Measurements from ENCODE around the gene USP32.

The USP32 gene

DNA sequence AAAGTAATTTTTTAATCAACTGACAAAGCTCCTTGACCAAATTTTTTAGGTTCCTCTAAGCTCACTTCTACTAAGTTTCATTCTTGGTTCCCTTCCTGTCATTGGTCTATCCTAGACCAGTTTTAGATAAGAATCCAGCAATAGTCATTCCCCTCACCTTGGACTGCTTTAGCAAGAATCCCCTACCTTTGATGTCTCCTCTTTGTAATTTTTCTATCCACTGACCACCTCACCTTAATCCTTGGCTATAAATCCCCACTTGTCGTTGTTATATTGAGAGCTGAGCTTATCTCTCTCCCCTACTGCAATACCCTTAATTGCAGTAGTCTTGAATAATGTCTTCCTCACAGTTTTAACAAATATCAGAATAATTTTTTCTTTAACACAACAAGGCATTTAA lies 107.2 kb downstream of the USP32 start:
- Histone ChIP-seq H3K4me1 (ENCODE audit: insufficient read depth, low read length, poor library complexity, severe bottlenecking) (no peaks in the 10 kb centered on the region), H3K36me3 (ENCODE audit: insufficient read depth, low read length) (peaks cover 25% of the 10 kb centered on the region), H3K9ac (ENCODE audit: low read depth, low read length, poor library complexity, severe bottlenecking) (no peak overlapping the region), H4K20me1 (ENCODE audit: insufficient read depth, low read length, poor library complexity, severe bottlenecking) (peaks cover 5% of the 10 kb centered on the region), H3K27me3 (ENCODE audit: insufficient read depth, low read length, poor library complexity, severe bottlenecking) (no peaks in the 10 kb centered on the region), H3K9me2 (replicated peaks; ENCODE audit: low read depth, low read length) (no peaks in the 10 kb centered on the region), H2AFZ (ENCODE audit: low read length) (no peak overlapping the region), H3K79me2 (ENCODE audit: insufficient read depth, low read length) (no peaks in the 10 kb centered on the region; the same call in 1 of the 2 replicates), H3F3A (ENCODE audit: low read depth) (no peaks in the 10 kb centered on the region), H3K4me3 (ENCODE audit: low read length, poor library complexity, severe bottlenecking) (no peak overlapping the region), H3K9me3 (ENCODE audit: insufficient read depth, low read depth, low read length) (no peaks in the 10 kb centered on the region), H3K4me2 (ENCODE audit: low read depth, low read length, poor library complexity, severe bottlenecking) (no peak overlapping the region)
- TF ChIP-seq EZH2phosphoT487 (IDR thresholded peaks at IDR 0.05; ENCODE audit: borderline replicate concordance), result no peak
- TF ChIP-seq, protein P1, sequence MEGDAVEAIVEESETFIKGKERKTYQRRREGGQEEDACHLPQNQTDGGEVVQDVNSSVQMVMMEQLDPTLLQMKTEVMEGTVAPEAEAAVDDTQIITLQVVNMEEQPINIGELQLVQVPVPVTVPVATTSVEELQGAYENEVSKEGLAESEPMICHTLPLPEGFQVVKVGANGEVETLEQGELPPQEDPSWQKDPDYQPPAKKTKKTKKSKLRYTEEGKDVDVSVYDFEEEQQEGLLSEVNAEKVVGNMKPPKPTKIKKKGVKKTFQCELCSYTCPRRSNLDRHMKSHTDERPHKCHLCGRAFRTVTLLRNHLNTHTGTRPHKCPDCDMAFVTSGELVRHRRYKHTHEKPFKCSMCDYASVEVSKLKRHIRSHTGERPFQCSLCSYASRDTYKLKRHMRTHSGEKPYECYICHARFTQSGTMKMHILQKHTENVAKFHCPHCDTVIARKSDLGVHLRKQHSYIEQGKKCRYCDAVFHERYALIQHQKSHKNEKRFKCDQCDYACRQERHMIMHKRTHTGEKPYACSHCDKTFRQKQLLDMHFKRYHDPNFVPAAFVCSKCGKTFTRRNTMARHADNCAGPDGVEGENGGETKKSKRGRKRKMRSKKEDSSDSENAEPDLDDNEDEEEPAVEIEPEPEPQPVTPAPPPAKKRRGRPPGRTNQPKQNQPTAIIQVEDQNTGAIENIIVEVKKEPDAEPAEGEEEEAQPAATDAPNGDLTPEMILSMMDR (conservative IDR thresholded peaks at IDR 0.05; ENCODE audit: low read length), result no peak

DNA sequence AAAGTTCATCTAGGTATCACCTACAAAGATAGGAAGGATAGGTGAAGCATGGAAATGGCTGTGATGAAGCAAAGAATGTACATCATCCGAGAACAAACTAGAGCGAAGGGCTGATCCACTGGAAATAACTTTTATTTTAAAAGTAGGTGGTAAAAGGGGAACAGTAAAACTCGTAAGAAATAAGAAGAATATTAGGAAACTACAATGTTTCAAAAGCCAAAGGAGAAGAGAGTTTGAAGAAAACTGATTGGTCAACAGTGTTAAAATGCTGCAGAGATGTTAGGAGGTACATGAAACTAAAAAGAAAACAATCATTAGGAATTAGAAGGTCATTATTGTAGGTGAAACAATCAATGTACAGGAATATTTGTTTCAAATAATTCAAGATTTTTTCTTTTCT lies 108.1 kb downstream of the USP32 start:
- H3K9me2 ChIP-seq (replicated peaks; ENCODE audit: low read depth, low read length), result no peaks in the 10 kb centered on the region
- no peaks in the 10 kb centered on the region for H3K27me3 ChIP-seq (ENCODE audit: insufficient read depth, low read length, poor library complexity, severe bottlenecking)
- H2AFZ ChIP-seq (ENCODE audit: low read length), result no peak overlapping the region
- H3K4me2 ChIP-seq (ENCODE audit: low read depth, low read length, poor library complexity, severe bottlenecking), result no peak overlapping the region
- H3K9me3 ChIP-seq (ENCODE audit: insufficient read depth, low read depth, low read length), result no peaks in the 10 kb centered on the region
- H3K36me3 ChIP-seq (ENCODE audit: insufficient read depth, low read length), result peaks cover 25% of the 10 kb centered on the region
- peaks cover under 1% of the 10 kb centered on the region for H3K4me1 ChIP-seq (ENCODE audit: insufficient read depth, low read length, poor library complexity, severe bottlenecking)
- no peak overlapping the region for H3K9ac ChIP-seq (ENCODE audit: low read depth, low read length, poor library complexity, severe bottlenecking)
- TF ChIP-seq, protein P1 (conservative IDR thresholded peaks at IDR 0.05; ENCODE audit: low read length), result no peak
- TF ChIP-seq EZH2phosphoT487 (IDR thresholded peaks at IDR 0.05; ENCODE audit: borderline replicate concordance), result no peak
- no peaks in the 10 kb centered on the region for H3F3A ChIP-seq (ENCODE audit: low read depth)
- peaks cover 5% of the 10 kb centered on the region for H4K20me1 ChIP-seq (ENCODE audit: insufficient read depth, low read length, poor library complexity, severe bottlenecking)
- H3K79me2 ChIP-seq (ENCODE audit: insufficient read depth, low read length), result no peaks in the 10 kb centered on the region
- no peak overlapping the region for H3K4me3 ChIP-seq (ENCODE audit: low read length, poor library complexity, severe bottlenecking)

DNA sequence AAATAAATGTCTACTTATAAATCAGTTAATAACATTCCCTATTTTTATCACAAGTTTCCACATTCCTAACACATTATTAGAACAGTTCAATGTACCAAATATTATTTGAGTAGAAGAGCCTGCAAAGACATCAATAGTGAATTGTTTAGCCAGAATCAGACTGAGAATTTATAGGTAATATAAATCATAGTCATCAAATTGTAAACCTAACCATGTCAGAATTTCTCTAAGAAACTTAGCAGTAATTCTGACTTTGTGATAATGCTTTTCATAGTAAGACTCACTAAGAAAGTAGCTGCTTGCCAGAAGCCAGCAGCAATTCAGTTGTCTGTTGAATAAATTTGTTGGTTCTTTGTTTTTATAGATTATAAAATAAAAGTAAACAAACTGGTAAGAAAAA lies 111.3 kb downstream of the USP32 start:
- Histone ChIP-seq H3K27me3 (ENCODE audit: insufficient read depth, low read length, poor library complexity, severe bottlenecking) (no peaks in the 10 kb centered on the region), H3K9ac (ENCODE audit: low read depth, low read length, poor library complexity, severe bottlenecking) (no peak overlapping the region), H3K4me2 (ENCODE audit: low read depth, low read length, poor library complexity, severe bottlenecking) (no peak overlapping the region), H3K9me3 (ENCODE audit: insufficient read depth, low read depth, low read length) (no peaks in the 10 kb centered on the region), H3F3A (ENCODE audit: low read depth) (no peaks in the 10 kb centered on the region), H3K4me3 (ENCODE audit: low read length, poor library complexity, severe bottlenecking) (no peak overlapping the region), H3K4me1 (ENCODE audit: insufficient read depth, low read length, poor library complexity, severe bottlenecking) (peaks cover 7% of the 10 kb centered on the region), H3K79me2 (ENCODE audit: insufficient read depth, low read length) (no peaks in the 10 kb centered on the region), H2AFZ (ENCODE audit: low read length) (no peak overlapping the region), H3K36me3 (ENCODE audit: insufficient read depth, low read length) (no peaks in the 10 kb centered on the region; the same call in 1 of the 2 replicates), H4K20me1 (ENCODE audit: insufficient read depth, low read length, poor library complexity, severe bottlenecking) (peaks cover 8% of the 10 kb centered on the region), H3K9me2 (replicated peaks; ENCODE audit: low read depth, low read length) (no peaks in the 10 kb centered on the region)
- no peak for TF ChIP-seq EZH2phosphoT487 (IDR thresholded peaks at IDR 0.05; ENCODE audit: borderline replicate concordance)
- TF ChIP-seq, protein P1 (conservative IDR thresholded peaks at IDR 0.05; ENCODE audit: low read length), result no peak

Data from Loucy (cell line).